Measurements from ENCODE around the gene JMJD4. TPM values are rescaled to one million over a fixed set of nuclear protein-coding genes. Genes with fewer than 3 reads are reported as not detected.

JMJD4 gene
- total RNA-seq, 1 donor from 2014 or later, result 28.3 TPM

- H3K9me3 Mint-ChIP-seq, result no peaks in the 10 kb centered on the region
- H3K4me3 Mint-ChIP-seq, result no peak overlapping the region
- no peak for TF ChIP-seq CTCF (conservative IDR thresholded peaks at IDR 0.05)
- H3K4me1 Mint-ChIP-seq, result peaks cover 3% of the 10 kb centered on the region
- no peaks in the 10 kb centered on the region for H3K36me3 Mint-ChIP-seq (ENCODE audit: low read depth)
- no peaks in the 10 kb centered on the region for H3K27me3 Mint-ChIP-seq (ENCODE audit: low read depth)
- DNase-seq (ENCODE audit: low read depth, low spot score), result no peak
- no peak overlapping the region for H3K27ac Mint-ChIP-seq (ENCODE audit: unreplicated experiment)
These were observed 12.3 kb upstream of the JMJD4 start for GRCh38 chr1:227747382-227747781.

GRCh38 chr1:227746676-227747075, 11.6 kb upstream of the JMJD4 start:
- no peaks in the 10 kb centered on the region for H3K27me3 Mint-ChIP-seq (ENCODE audit: low read depth)
- H3K9me3 Mint-ChIP-seq, result no peaks in the 10 kb centered on the region
- H3K36me3 Mint-ChIP-seq (ENCODE audit: low read depth), result no peaks in the 10 kb centered on the region
- TF ChIP-seq CTCF (conservative IDR thresholded peaks at IDR 0.05), result no peak
- DNase-seq (ENCODE audit: low read depth, low spot score), result no peak
- H3K4me3 Mint-ChIP-seq, result no peak overlapping the region
- H3K27ac Mint-ChIP-seq (ENCODE audit: unreplicated experiment), result peak overlapping the region; percentile 48
- peaks cover 3% of the 10 kb centered on the region for H3K4me1 Mint-ChIP-seq

GRCh38 chr1:227745568-227746265, 10.6 kb upstream of the JMJD4 start:
- H3K36me3 Mint-ChIP-seq (ENCODE audit: low read depth), result no peaks in the 10 kb centered on the region
- no peak overlapping the region for H3K4me3 Mint-ChIP-seq
- no peak overlapping the region for H3K27ac Mint-ChIP-seq (ENCODE audit: unreplicated experiment)
- H3K27me3 Mint-ChIP-seq (ENCODE audit: low read depth), result no peaks in the 10 kb centered on the region
- H3K4me1 Mint-ChIP-seq, result peaks cover 3% of the 10 kb centered on the region
- DNase-seq (ENCODE audit: low read depth, low spot score), result no peak
- H3K9me3 Mint-ChIP-seq, result no peaks in the 10 kb centered on the region
- no peak for TF ChIP-seq CTCF (conservative IDR thresholded peaks at IDR 0.05)

GRCh38 chr1:227744668-227745067, 9.6 kb upstream of the JMJD4 start:
- Mint-ChIP-seq H3K4me1 (peaks cover 3% of the 10 kb centered on the region), H3K9me3 (no peaks in the 10 kb centered on the region), H3K36me3 (ENCODE audit: low read depth) (no peaks in the 10 kb centered on the region), H3K27ac (ENCODE audit: unreplicated experiment) (no peak overlapping the region), H3K4me3 (no peak overlapping the region), H3K27me3 (ENCODE audit: low read depth) (no peaks in the 10 kb centered on the region)
- TF ChIP-seq CTCF (conservative IDR thresholded peaks at IDR 0.05), result no peak
- DNase-seq (ENCODE audit: low read depth, low spot score), result no peak

GRCh38 chr1:227742738-227743715, 7.9 kb upstream of the JMJD4 start:
- no peak for TF ChIP-seq CTCF (conservative IDR thresholded peaks at IDR 0.05)
- no peaks in the 10 kb centered on the region for H3K36me3 Mint-ChIP-seq (ENCODE audit: low read depth)
- no peak overlapping the region for H3K4me3 Mint-ChIP-seq
- H3K27me3 Mint-ChIP-seq (ENCODE audit: low read depth), result no peaks in the 10 kb centered on the region
- no peaks in the 10 kb centered on the region for H3K9me3 Mint-ChIP-seq
- no peak overlapping the region for H3K27ac Mint-ChIP-seq (ENCODE audit: unreplicated experiment)
- H3K4me1 Mint-ChIP-seq, result peaks cover 3% of the 10 kb centered on the region
- no peak for DNase-seq (ENCODE audit: low read depth, low spot score)
